CD4-positive, alpha-beta T cell treated with Interleukin-21 for 1 hour (primary cell): ENCODE results near the gene MAL.
"Not testable (repeated sequence)": the region's sequence is repeated elsewhere in the genome, so short reads cannot be mapped to it uniquely, and the experiment has no call there.

Source experiments
- DNase-seq: peaks from one replicate; pipeline ENCODE4 v3.0.0-alpha.2; 2020

The MAL gene

GRCh38 chr2:95063086-95063958, 37.8 kb downstream of the MAL start:
- no peak for DNase-seq

- DNase-seq = no peak
Measured at GRCh38 chr2:95068256-95068655, 42.7 kb downstream of the MAL start.

GRCh38 chr2:95069465-95069864, 44.0 kb downstream of the MAL start:
- DNase-seq = no peak

- no peak for DNase-seq
Measured at GRCh38 chr2:95071856-95072255, 46.3 kb downstream of the MAL start.

GRCh38 chr2:95072424-95072823, 46.9 kb downstream of the MAL start:
- DNase-seq = no peak

GRCh38 chr2:95073856-95074662, 48.6 kb downstream of the MAL start:
- DNase-seq = no peak

- peak; percentile 77 for DNase-seq
Measured at GRCh38 chr2:95074663-95075439, 49.3 kb downstream of the MAL start.

GRCh38 chr2:95075440-95076132, 50.1 kb downstream of the MAL start:
- no peak for DNase-seq

GRCh38 chr2:95076705-95077529, 51.4 kb downstream of the MAL start:
- DNase-seq = peak; percentile 92

- DNase-seq = no peak
Measured at GRCh38 chr2:95077530-95077825, 52.0 kb downstream of the MAL start.

- no peak for DNase-seq
Measured at GRCh38 chr2:95077861-95078603, 52.5 kb downstream of the MAL start.

GRCh38 chr2:95079199-95079683, 53.7 kb downstream of the MAL start:
- DNase-seq = no peak

GRCh38 chr2:95082477-95082876, 57.0 kb downstream of the MAL start:
- no peak for DNase-seq

GRCh38 chr2:95086017-95086416, 60.5 kb downstream of the MAL start:
- DNase-seq = no peak

- DNase-seq = no peak
Measured at GRCh38 chr2:95087379-95087778, 61.9 kb downstream of the MAL start.

GRCh38 chr2:95091885-95092555, 66.5 kb downstream of the MAL start:
- DNase-seq = no peak

- DNase-seq = not testable (repeated sequence)
Measured at GRCh38 chr2:95098273-95098672, 72.8 kb downstream of the MAL start.

- no peak for DNase-seq
Measured at GRCh38 chr2:95099910-95100309, 74.4 kb downstream of the MAL start.
